Stomach (tissue), 9 donors: ENCODE data around the gene PPP2R3C. TPM values are rescaled to one million over a fixed set of nuclear protein-coding genes. Genes with fewer than 3 reads are reported as not detected.
"Not testable (repeated sequence)": the region's sequence is repeated elsewhere in the genome, so short reads cannot be mapped to it uniquely, and the experiment has no call there.

ENCODE experiments used
- DNase-seq, 2 donors: peaks; one replicate each; pipeline versions ENCODE4 v3.0.0 to v3.0.0-alpha.2; 2013 to 2019
- H3K27ac ChIP-seq, 5 donors: fragments of 200-600 bp in 4 of 5; sonication (generic) in 4 of 5; one replicate each; pipeline ENCODE4 v1.5.1; 2013 to 2019; ENCODE audit warnings: mild to moderate bottlenecking in 1 of 5, moderate library complexity in 1 of 5
- H3K27me3 ChIP-seq, 3 donors: fragments of 200-600 bp; sonication (generic); one replicate each; pipeline ENCODE4 v1.5.1; 2017 to 2019; ENCODE audit warnings: mixed run types in 1 of 3
- H3K36me3 ChIP-seq, 4 donors: fragments of 200-600 bp; sonication (generic); 1 replicate in 3 of 4; 2 replicates in 1 of 4; pipeline ENCODE4 v1.5.1; 2016 to 2019
- H3K4me1 ChIP-seq, 4 donors: fragments of 200-600 bp; sonication (generic); one replicate each; pipeline ENCODE4 v1.5.1; 2016 to 2019
- H3K4me3 ChIP-seq, 4 donors: fragments of 200-600 bp; sonication (generic) in 3 of 4; one replicate each; pipeline ENCODE4 v1.5.1; 2016 to 2019; ENCODE audit warnings: mild to moderate bottlenecking in 1 of 4
- H3K9me3 ChIP-seq, 4 donors: fragments of 200-600 bp; sonication (generic); one replicate each; pipeline ENCODE4 v1.5.1; 2016 to 2019
- EP300 ChIP-seq: sonication (generic); formaldehyde crosslinking; IDR thresholded peaks from one replicate; pipeline ENCODE4 v1.6.1; 2017; ENCODE audit warnings: antibody characterized with exemption
- POLR2A ChIP-seq, 4 donors: fragments of 450-650 bp; IDR thresholded peaks; one replicate each; pipeline ENCODE4 v1.6.1; 2016; ENCODE audit warnings: antibody characterized with exemption in 4 of 4, control low read depth in 2 of 4, mild to moderate bottlenecking in 1 of 4, moderate library complexity in 1 of 4
- POLR2AphosphoS5 ChIP-seq, 3 donors: sonication (generic); formaldehyde crosslinking; IDR thresholded peaks; one replicate each; pipeline ENCODE4 v1.6.1; 2016; ENCODE audit warnings: antibody characterized with exemption in 3 of 3
- WGBS, 5 donors: extraction: QIAGEN DNeasy Blood & Tissue Kit in 3 of 5; methylation state at CpG; one replicate each; pipeline versions ENCODE4 v1.1.5 to v1.1.7; 2013 to 2018; 5-methylcytosine and 5-hydroxymethylcytosine counted together
- intact Hi-C: fragments of 100-400 bp; cut with DNase I; formaldehyde crosslinking; loops from one replicate; pipeline ENCODE4 v1.15.1; 2023; ENCODE audit warnings: low total_unique reads
- polyA plus RNA-seq, 3 donors: library from polyadenylated mRNA; stranded (reverse); fragments of 200-250 nt; gene quantifications; one replicate each; pipeline ENCODE4 v1.2.3, GENCODE V29; 2013
- total RNA-seq, 5 donors: library from RNA; depleted of rRNA; stranded (reverse); fragments of >200 nt; gene quantifications; one replicate each; pipeline versions ENCODE4 v1.1.0 to v1.2.3, GENCODE V29; 2014 to 2016
- TF ChIP-seq, protein P1 (sequence below), 7 experiments: fragments of 450-650 bp in 4 of 7; fragments of 200-600 bp in 3 of 7; sonication (generic) in 3 of 7; IDR thresholded peaks; one replicate each; pipeline ENCODE4 v1.5.1; 2016 to 2019; ENCODE audit warnings: antibody characterized with exemption in 7 of 7, control low read depth in 2 of 7, mild to moderate bottlenecking in 1 of 7
- donor health status: healthy with polysubstance abuse.
- donor health status: Bipolar disorder and iron deficiency.
- donor health status: healthy.

The PPP2R3C gene
- total and polyA plus RNA-seq, 8 donors = 15.6 to 53.7 (median 24.7) TPM

DNA sequence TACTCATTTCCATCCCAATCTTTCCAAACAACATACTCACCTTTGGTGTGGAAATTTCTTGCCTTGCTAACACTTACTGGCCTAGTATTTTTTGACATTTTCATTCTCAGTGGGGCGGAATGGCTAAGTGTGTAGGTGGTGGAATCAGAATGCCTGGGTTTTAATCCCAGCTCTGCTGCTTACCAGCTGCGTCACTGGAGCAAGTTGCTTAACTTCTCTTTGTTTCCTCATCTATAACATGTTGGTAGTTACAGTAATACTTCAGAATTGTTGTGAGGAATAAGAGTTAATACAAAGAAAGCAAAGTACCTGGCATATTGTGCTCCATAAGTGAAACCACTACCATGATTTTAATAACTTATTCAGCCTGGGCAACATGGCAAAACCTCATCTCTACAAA lies 78.7 kb downstream of the PPP2R3C start:
- Histone ChIP-seq H3K27ac (no peak overlapping the region), H3K4me1 (peaks cover 4 to 20% (median 16%) of the 10 kb centered on the region in 4 donors), H3K9me3 (no peaks in the 10 kb centered on the region), H3K4me3 (no peak overlapping the region), H3K36me3 (no peaks in the 10 kb centered on the region), H3K27me3 (no peaks in the 10 kb centered on the region)
- WGBS, 5 donors = 91 to 98% (median 96%) methylated on average over 2 of the region's 2 CpGs
- no peak for TF ChIP-seq EP300
- DNase-seq = no peak
- intact Hi-C loops = no loop called here

DNA sequence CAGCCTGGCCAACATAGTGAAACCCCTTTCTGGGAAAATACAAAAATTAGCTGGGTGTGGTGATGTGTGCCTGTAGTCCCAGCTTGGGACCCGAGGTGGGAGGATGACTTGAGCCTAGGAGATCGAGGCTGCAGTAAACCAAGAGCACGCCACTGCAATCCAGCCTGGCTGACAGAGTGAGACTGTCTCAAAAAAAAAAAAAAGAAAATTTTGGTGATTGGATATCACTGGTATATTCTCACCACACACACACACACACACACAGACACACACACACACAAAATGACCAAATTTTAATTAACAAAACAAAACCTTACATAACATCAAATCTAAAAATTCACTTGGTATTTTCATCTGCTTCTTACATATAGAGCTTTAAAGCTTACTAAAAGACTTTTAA lies 79.2 kb downstream of the PPP2R3C start:
- H3K27ac ChIP-seq = no peak overlapping the region
- no peak overlapping the region for H3K4me3 ChIP-seq
- H3K27me3 ChIP-seq = no peaks in the 10 kb centered on the region
- H3K9me3 ChIP-seq = no peaks in the 10 kb centered on the region
- 86 to 98% (median 93%) methylated on average over 3 of the region's 3 CpGs for WGBS, 5 donors
- H3K36me3 ChIP-seq = no peaks in the 10 kb centered on the region
- no peak for DNase-seq
- intact Hi-C loops = no loop called here
- TF ChIP-seq POLR2AphosphoS5 (IDR thresholded peaks at IDR 0.05) = no peak
- TF ChIP-seq POLR2A (IDR thresholded peaks at IDR 0.05) = no peak
- no peak for TF ChIP-seq EP300
- TF ChIP-seq, protein P1, sequence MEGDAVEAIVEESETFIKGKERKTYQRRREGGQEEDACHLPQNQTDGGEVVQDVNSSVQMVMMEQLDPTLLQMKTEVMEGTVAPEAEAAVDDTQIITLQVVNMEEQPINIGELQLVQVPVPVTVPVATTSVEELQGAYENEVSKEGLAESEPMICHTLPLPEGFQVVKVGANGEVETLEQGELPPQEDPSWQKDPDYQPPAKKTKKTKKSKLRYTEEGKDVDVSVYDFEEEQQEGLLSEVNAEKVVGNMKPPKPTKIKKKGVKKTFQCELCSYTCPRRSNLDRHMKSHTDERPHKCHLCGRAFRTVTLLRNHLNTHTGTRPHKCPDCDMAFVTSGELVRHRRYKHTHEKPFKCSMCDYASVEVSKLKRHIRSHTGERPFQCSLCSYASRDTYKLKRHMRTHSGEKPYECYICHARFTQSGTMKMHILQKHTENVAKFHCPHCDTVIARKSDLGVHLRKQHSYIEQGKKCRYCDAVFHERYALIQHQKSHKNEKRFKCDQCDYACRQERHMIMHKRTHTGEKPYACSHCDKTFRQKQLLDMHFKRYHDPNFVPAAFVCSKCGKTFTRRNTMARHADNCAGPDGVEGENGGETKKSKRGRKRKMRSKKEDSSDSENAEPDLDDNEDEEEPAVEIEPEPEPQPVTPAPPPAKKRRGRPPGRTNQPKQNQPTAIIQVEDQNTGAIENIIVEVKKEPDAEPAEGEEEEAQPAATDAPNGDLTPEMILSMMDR (IDR thresholded peaks at IDR 0.05) = no peak
- H3K4me1 ChIP-seq = peaks cover 4 to 16% (median 12%) of the 10 kb centered on the region in 4 donors

DNA sequence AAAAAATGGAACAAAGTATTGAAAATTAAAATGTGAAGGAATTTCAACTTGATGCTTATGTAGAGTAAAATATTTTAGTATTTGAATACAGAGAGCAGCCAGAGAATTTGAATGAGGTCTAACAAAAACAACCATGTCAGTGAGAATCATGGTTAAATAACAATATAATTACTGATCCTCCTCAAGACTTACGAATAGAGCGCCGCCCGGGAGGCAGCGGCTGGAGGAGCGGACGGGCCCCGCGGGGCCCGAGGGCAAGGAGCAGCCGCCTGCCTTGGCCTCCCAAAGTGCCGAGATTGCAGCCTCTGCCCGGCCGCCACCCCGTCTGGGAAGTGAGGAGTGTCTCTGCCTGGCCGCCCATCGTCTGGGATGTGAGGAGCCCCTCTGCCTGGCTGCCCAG lies 83.5 kb downstream of the PPP2R3C start:
- H3K4me3 ChIP-seq, H3K27me3 ChIP-seq, H3K27ac ChIP-seq, intact Hi-C loops, DNase-seq, H3K4me1 ChIP-seq: not testable (repeated sequence)
- Histone ChIP-seq H3K9me3 (peaks cover 0 to 15% (median 13%) of the 10 kb centered on the region in 4 donors), H3K36me3 (peaks cover 5 to 15% (median 9%) of the 10 kb centered on the region in 4 donors)
- WGBS, 5 donors = 82 to 100% (median 95%) methylated on average over 1 to 11 of the region's 17 CpGs

Other genes with a start within 250 kb of the PPP2R3C start
- gene BAZ1A, start 246.6 kb downstream of the PPP2R3C start, total RNA-seq = 100 to 1,000 TPM in 1 of 5 donors, 10 to 100 TPM in 4; 31.2 to 110 (median 49.4) TPM
- gene BAZ1A, start 246.6 kb downstream of the PPP2R3C start, polyA plus RNA-seq = 10 to 100 TPM; 13.3 to 30.2 (median 21.0) TPM
- gene SRP54, start 139.0 kb downstream of the PPP2R3C start, total RNA-seq = 100 to 1,000 TPM in 1 of 5 donors, 10 to 100 TPM in 4; 12.9 to 111 (median 20.0) TPM
- 10 to 100 TPM; 19.9 to 32.8 (median 27.4) TPM for gene SRP54, start 139.0 kb downstream of the PPP2R3C start, polyA plus RNA-seq
- gene FAM177A1, start 75.7 kb downstream of the PPP2R3C start, total RNA-seq = 100 to 1,000 TPM in 1 of 5 donors, 10 to 100 TPM in 4; 13.8 to 300 (median 36.6) TPM
- 10 to 100 TPM; 44.5 to 53.5 (median 50.6) TPM for gene FAM177A1, start 75.7 kb downstream of the PPP2R3C start, polyA plus RNA-seq
- gene PRORP, start 562 bp upstream of the PPP2R3C start, total RNA-seq = 10 to 100 TPM; 36.9 to 79.0 (median 52.1) TPM
- 10 to 100 TPM in 1 of 3 donors, 1 to 10 TPM in 2; 6.6 to 13.8 (median 9.1) TPM for gene PRORP, start 562 bp upstream of the PPP2R3C start, polyA plus RNA-seq
- 100 to 1,000 TPM in 2 of 5 donors, 10 to 100 TPM in 3; 10.7 to 178 (median 62.7) TPM for gene PSMA6, start 170.4 kb upstream of the PPP2R3C start, total RNA-seq
- gene PSMA6, start 170.4 kb upstream of the PPP2R3C start, polyA plus RNA-seq = 100 to 1,000 TPM; 167 to 202 (median 167) TPM